Inferior parietal cortex (tissue), 1 donor: ENCODE data around the gene LRFN3.
"Not testable (repeated sequence)": the region's sequence is repeated elsewhere in the genome, so short reads cannot be mapped to it uniquely, and the experiment has no call there.

Source experiments
- DNase-seq: peaks from one replicate; pipeline ENCODE4 v3.0.0-alpha.2; 2016; ENCODE audit errors: extremely low spot score

LRFN3 gene

DNA sequence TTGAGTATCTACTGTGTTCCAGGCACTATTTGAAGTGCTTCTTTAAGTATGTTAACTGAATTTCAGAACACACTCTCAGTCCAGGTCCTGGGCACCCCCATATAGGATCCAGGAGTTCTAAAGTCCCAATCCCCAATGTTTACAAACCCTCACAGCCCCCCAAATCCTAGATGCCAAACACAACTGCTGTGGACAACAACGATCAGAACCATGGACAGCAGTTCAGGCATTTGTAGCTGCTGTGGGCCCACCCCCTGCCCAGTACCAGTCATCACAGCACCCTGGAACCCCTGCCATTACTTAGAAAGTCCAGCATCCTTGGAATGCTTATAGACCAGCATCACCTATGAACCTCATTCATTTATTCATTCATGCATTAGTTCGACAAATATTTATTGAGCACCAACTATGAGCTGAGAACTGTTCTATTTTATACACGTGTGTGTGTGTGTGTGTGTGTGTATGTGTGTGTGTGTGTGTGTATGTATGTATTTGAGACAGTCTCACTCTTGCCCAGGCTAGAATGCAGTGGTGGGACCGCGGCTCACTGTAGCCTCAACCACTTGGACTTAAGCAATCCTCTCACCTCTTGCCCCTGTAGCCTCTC is 39.5 kb downstream of the LRFN3 start:
- DNase-seq, result no peak

- DNase-seq, result no peak
Measured at GRCh38 chr19:35977446-35978222, 41.5 kb downstream of the LRFN3 start.

DNA sequence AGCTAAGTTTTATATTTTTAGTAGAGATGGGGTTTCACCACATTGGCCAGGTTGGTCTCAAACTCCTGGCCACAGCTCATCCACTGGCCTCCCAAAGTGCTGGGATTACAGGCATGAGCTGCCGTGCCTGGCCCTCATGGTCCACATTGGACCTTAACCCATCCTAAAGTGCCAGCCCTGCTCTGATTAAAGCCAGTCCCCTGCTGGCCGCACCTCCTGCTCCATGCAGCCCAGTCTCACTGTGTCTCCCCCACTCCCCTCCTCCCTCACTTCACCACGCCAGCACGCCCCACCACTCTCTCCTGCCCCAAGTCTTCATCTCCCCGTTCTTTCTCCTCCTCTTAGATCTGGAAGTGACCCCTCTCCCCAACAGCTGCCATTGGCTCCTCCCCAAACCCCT is 42.1 kb downstream of the LRFN3 start:
- DNase-seq, result no peak

GRCh38 chr19:35978832-35979365 is 42.7 kb downstream of the LRFN3 start:
- DNase-seq, result no peak

DNA sequence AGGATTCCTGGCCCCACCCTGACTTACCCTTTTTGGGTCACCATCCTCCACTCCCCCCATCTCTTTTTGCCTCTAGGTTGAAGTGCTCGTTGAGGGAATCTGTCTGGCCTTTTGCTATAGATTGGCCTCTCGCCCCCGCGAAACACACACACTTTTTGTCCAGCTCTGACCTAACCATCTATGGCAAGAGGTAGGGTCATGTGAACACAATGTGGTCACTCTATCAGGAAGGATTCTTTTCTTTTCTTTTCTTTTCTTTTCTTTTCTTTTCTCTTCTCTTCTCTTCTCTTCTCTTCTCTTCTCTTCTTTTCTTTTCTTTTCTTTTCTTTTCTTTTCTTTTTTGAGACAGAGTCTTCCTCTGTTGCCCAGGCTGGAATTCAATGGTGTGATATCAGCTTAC is 44.8 kb downstream of the LRFN3 start:
- not testable (repeated sequence) for DNase-seq

- no peak for DNase-seq
Measured at GRCh38 chr19:35983177-35983576, 47.0 kb downstream of the LRFN3 start.

DNA sequence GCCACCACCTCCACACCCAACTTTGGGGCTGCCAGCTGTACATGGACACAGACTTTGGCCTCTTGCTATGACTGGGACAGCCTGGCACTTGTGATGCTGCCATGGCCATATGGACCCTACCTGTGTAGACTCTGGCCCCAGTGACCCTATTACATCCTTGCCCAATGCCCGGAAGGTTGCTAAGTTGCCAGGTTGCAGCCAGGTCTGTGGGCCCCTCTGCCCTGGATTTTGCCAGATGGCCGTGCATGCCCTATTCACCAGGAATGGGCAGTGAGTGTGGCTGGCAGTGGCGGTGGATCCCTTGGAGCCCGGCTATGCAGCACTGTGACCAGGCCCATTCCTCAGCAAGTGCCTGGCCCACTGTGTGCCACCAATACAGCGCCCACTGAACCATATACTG is 49.9 kb downstream of the LRFN3 start:
- DNase-seq, result no peak

DNA sequence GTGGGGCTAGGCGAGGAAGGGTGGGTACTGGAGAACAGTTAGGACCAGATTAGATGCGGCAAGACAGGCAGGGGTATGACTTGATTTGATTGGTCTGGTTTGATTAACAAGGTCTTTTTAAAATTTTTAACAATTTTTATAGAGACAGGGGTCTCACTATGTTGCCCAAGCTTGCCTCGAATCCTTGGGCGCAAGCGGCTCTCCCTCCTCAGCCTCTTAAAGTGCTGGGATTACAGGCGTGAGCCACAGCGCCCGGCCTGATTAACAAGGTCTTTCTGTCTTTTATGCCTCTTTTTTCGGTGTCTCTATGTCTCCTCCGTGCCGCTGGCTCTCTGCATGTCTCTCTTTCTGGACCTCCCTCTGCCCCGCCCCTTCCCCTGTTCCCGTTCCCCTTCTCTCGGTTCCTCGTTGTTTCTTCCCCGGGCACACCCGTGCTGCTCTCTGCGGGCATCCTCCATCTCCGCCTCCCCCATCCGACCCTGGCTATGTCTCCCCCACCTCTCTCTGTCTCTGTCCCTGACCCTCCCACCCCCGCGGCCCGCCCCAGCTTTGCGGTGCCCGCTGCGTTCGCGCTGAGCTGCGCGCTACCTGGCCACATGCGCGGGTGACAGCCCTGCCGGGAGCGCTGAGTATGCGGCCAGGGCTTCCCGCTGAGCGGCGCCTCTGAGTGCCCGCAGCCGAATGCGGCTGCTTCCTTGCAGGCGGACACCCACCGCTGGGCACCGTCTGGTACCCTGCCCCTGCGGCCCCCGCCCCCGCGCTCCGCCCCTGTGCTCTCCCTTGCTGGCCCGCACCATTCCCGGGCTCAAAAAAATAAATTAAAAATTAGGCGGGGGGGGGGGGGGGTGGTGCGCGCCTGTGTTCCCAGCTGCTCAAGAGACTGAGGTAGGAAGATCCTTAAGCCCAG is 50.7 kb downstream of the LRFN3 start:
- no peak for DNase-seq

- no peak for DNase-seq
Measured at GRCh38 chr19:35987571-35987896, 51.4 kb downstream of the LRFN3 start.

DNA sequence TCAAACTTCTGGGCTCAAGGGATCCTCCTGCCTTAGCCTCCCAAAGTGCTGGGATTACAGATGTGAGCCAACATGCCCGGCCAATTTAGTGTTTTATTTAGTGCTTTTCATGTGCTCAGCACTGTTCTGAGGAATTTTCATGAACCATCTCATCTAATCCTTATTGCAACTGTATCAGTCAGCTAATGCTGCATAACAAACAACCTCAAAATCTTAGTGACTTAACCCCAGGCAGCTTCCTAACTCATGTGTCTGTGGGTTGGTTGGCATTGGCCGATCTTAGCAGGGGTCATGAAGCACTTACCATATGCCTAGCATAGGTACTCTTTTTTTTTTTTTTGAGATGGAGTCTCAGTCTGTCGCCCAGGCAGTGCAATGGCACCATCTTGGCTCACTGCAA is 52.6 kb downstream of the LRFN3 start:
- DNase-seq, result no peak

DNA sequence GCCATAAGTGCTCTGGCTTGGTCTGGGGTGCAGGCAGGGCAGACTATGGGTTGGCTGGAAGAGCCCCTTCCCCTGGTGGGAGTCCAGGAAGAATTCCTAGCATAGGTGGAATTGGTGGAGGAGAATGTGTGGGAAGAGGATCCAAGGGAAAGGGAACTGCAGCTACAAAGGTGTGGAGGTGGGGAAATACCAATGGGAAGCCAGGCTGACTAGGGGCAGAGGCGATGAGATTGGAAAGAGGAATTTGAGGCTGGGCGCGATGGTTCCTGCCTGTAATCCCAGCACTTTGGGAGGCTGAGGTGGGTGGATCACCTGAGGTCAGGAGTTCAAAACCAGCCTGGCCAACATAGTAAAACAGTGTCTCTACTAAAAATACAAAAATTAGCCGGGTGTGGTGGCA is 54.0 kb downstream of the LRFN3 start:
- DNase-seq, result no peak

- DNase-seq, result no peak
Measured at GRCh38 chr19:35990771-35991730, 54.9 kb downstream of the LRFN3 start.

GRCh38 chr19:35991731-35992450 is 55.7 kb downstream of the LRFN3 start:
- no peak for DNase-seq

DNA sequence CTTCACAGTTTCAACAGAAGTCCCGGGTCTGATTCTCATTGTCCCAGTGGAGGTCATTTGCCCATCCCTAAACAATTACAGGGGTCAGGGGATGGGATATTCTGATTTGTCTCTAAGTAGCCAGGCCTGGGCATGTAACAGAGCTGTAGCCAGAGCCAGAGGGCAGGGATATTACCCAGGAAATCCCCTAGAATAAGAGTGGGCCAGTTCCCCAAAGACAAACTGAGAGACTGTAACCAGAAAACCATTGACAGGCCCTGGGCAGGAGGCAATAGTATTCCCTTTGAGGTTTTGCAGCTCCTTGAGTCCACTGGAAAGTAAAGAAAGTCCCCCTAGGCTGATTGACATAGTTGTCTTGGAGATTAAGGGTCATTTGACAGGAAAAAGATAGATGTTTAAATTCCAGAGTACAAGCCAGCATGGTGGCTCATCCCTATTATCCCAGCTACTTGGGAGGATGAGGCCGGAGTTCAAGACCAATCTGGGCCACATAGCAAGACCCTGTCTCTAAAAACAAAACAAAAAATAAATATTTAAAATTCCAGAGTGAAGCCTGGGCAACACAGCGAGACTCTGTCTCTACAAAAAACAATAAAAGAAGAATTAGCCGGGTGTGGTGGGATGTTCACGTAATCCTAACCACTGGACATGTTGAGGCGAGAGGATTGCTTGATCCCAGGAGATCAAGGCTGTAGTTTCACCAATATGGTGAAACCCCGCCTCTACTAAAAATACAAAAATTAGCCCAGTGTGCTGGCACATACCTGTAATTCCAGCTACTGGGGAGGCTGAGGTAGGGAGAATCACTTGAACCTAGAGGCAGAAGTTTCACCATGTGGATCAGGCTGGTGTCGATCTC is 57.0 kb downstream of the LRFN3 start:
- no peak for DNase-seq

DNA sequence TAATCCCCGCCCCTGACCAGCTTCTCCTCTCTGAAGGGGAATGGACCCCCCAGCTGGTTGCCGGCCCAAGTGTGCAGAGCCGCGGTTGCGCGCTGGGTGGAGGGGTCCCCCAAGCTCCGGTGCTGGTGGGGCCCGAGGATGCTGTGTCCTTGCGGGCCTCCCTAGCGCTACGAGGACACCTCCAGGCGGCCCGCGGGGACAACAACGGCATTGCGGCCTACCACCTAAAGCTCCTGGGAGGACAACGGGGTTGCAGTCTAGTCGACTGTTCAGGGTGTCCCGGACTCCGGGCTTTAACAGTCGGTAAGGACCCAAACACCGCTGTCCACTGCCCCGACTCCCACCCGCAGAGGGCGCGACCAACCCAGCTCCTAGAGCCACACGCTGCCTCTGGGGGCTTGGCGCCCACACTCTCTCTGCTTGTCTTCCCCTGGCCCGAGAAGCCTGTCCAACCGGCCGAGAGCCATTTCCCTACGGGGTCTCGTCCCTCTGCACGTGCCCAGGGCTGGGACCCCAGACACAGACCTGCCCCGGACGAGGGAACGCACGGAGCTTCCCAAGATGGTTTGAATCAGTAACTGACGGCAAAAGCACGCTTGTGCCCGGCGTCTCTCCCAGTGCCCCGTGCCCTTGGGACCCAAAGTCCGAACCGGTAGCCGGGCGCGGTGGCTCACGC is 57.9 kb downstream of the LRFN3 start:
- DNase-seq, result no peak
